GM23338 (cell line): ENCODE measurements around the gene PSMG4.

Experiments
- CTCF ChIP-seq, 2 experiments: fragments of 200-600 bp in 1 of 2; sonication (generic) in 1 of 2; conservative IDR thresholded peaks; 2 replicates each; pipeline versions ENCODE4 v1.5.1 to v1.6.1; 2016 to 2017; ENCODE audit warnings: antibody characterized with exemption in 2 of 2, low read depth in 2 of 2, mild to moderate bottlenecking in 2 of 2, moderate library complexity in 1 of 2
- EZH2 ChIP-seq: fragments of 200-600 bp; sonication (generic); IDR thresholded peaks from one replicate; pipeline ENCODE4 v1.8.0; 2017; ENCODE audit warnings: antibody characterized with exemption, mild to moderate bottlenecking, low read depth; ENCODE audit not compliant: unreplicated experiment
- NANOG ChIP-seq: IDR thresholded peaks from 2 replicates; pipeline ENCODE4 v1.6.1; 2016; ENCODE audit warnings: antibody characterized with exemption, borderline replicate concordance
- POLR2AphosphoS5 ChIP-seq: IDR thresholded peaks from 2 replicates; pipeline ENCODE4 v1.6.1; 2016; ENCODE audit warnings: antibody characterized with exemption, low read depth
- REST ChIP-seq: IDR thresholded peaks from one replicate; pipeline ENCODE4 v1.6.1; 2018; ENCODE audit warnings: antibody characterized with exemption; ENCODE audit not compliant: unreplicated experiment

GRCh38 chr6:3303795-3304411 lies 45.2 kb downstream of the PSMG4 start:
- TF ChIP-seq POLR2AphosphoS5 (no peak), CTCF (conservative IDR thresholded peaks at IDR 0.05; ENCODE audit: low read depth in 2 of 2) (no peak), REST (no peak), EZH2 (no peak), NANOG (no peak)
